ENCODE measurements around the gene CWH43.

DNA sequence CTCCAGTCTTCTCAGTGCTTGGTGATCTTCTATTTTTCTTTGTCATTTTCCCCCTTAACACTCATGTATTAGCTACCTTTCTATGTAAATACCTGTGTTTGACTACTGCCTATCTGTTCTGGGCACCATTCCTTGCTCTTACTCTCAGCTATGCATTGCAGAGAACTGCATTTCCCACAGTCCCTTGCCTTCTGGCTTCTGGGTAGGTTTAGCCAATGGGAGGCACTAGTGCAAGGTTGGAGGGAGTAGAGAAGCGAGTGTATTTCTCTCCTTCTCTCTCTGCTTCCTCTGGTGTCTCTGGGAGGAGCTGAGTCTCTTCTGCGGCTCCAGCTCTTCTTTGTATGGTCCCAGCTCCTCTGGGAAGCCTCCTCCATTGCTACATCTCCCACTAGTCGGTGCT, 50.5 kb downstream of the CWH43 start:
- TF ChIP-seq TCF12 (IDR thresholded peaks at IDR 0.05; ENCODE audit: low read depth) (no peak), NFIC (IDR thresholded peaks at IDR 0.05) (no peak), ZBTB7A (IDR thresholded peaks at IDR 0.05; ENCODE audit: low read depth) (no peak), TAF1 (IDR thresholded peaks at IDR 0.05; ENCODE audit: low read depth) (no peak), TEAD4 (IDR thresholded peaks at IDR 0.05) (no peak), REST (IDR thresholded peaks at IDR 0.05; ENCODE audit: low read depth) (no peak), RAD21 (IDR thresholded peaks at IDR 0.05; ENCODE audit: low read depth) (no peak), YY1 (IDR thresholded peaks at IDR 0.05; ENCODE audit: low read depth) (no peak), CREB1 (IDR thresholded peaks at IDR 0.05; ENCODE audit: low read depth) (no peak)
